WTC11 (cell line): ENCODE data around the gene ANTXR1. TPM values are rescaled to one million over a fixed set of nuclear protein-coding genes. Genes with fewer than 3 reads are reported as not detected.

Experiments
- ATAC-seq: fragments of 200-7000 bp; cut with Tn5 transposase; 2 replicates; pipeline ENCODE4 v1.10.0; 2021; ENCODE audit warnings: mild to moderate bottlenecking, moderate library complexity
- CTCF ChIA-PET: fragments of 300-600 bp; sonication (Branson Sonifier 250); formaldehyde crosslinking; loops from one replicate; lab custom pipeline; 2021; ENCODE audit warnings: antibody characterized with exemption; lab: Charles Lee
- POLR2A ChIA-PET: fragments of 350-600 bp; sonication (Branson Sonifier 250); formaldehyde crosslinking; loops from one replicate; lab custom pipeline; 2021; ENCODE audit warnings: antibody characterized with exemption; lab: Charles Lee
- DNase-seq: peaks from one replicate; pipeline ENCODE4 v3.0.0; 2021; ENCODE audit warnings: low spot score
- H3K27ac Mint-ChIP-seq: 2 replicates; pipeline ENCODE4 v1.8.0; 2021; ENCODE audit warnings: mixed read lengths
- H3K27me3 Mint-ChIP-seq: 2 replicates; pipeline ENCODE4 v1.8.0; 2021; ENCODE audit warnings: low read depth, mild to moderate bottlenecking, moderate library complexity, mixed read lengths
- H3K36me3 Mint-ChIP-seq: 2 replicates; pipeline ENCODE4 v1.8.0; 2021; ENCODE audit warnings: mixed read lengths
- H3K4me1 Mint-ChIP-seq: 2 replicates; pipeline ENCODE4 v1.8.0; 2022; ENCODE audit warnings: mixed read lengths
- H3K4me3 Mint-ChIP-seq: 2 replicates; pipeline ENCODE4 v1.8.0; 2021; ENCODE audit warnings: mild to moderate bottlenecking, moderate library complexity, mixed read lengths
- H3K9me3 Mint-ChIP-seq: 2 replicates; pipeline ENCODE4 v1.8.0; 2021; ENCODE audit warnings: mixed read lengths
- AFF4 ChIP-seq: sonication (generic); formaldehyde crosslinking; IDR thresholded peaks from 2 replicates; pipeline ENCODE4 v1.8.1; 2023; ENCODE audit warnings: mild to moderate bottlenecking, missing genetic modification reagents, borderline replicate concordance
- ARID4B ChIP-seq: sonication (generic); formaldehyde crosslinking; IDR thresholded peaks from 2 replicates; pipeline ENCODE4 v1.8.0; 2023; ENCODE audit warnings: missing genetic modification reagents, mild to moderate bottlenecking, borderline replicate concordance
- GABPB1 ChIP-seq: sonication (generic); formaldehyde crosslinking; IDR thresholded peaks from 2 replicates; pipeline ENCODE4 v1.8.1; 2023; ENCODE audit warnings: mild to moderate bottlenecking, missing genetic modification reagents
- GTF2I ChIP-seq: fragments of 250-450 bp; sonication (Bioruptor Pico); conservative IDR thresholded peaks from 2 replicates; pipeline ENCODE4 v1.4.0; 2021; ENCODE audit warnings: mild to moderate bottlenecking
- JAZF1 ChIP-seq: fragments of 250-450 bp; sonication (Bioruptor Pico); IDR thresholded peaks from 2 replicates; pipeline ENCODE4 v1.9.0; 2021; ENCODE audit warnings: moderate library complexity, mild to moderate bottlenecking, inconsistent platforms
- JUN ChIP-seq: sonication (generic); formaldehyde crosslinking; IDR thresholded peaks from 2 replicates; pipeline ENCODE4 v1.8.0; 2023; ENCODE audit warnings: mild to moderate bottlenecking, missing genetic modification reagents
- MLX ChIP-seq: sonication (generic); formaldehyde crosslinking; IDR thresholded peaks from 2 replicates; pipeline ENCODE4 v1.8.1; 2023; ENCODE audit warnings: mild to moderate bottlenecking, missing genetic modification reagents, moderate library complexity
- MYBL2 ChIP-seq: sonication (generic); formaldehyde crosslinking; IDR thresholded peaks from 2 replicates; pipeline ENCODE4 v1.8.1; 2023; ENCODE audit warnings: mild to moderate bottlenecking, moderate library complexity, missing genetic modification reagents
- NFE2L1 ChIP-seq: sonication (generic); formaldehyde crosslinking; IDR thresholded peaks from 2 replicates; pipeline ENCODE4 v1.8.1; 2023; ENCODE audit warnings: missing genetic modification reagents
- PRRX2 ChIP-seq: fragments of 250-450 bp; sonication (Bioruptor Pico); IDR thresholded peaks from 2 replicates; pipeline ENCODE4 v1.8.0; 2021; ENCODE audit warnings: mild to moderate bottlenecking
- SMAD3 ChIP-seq: sonication (generic); formaldehyde crosslinking; IDR thresholded peaks from 2 replicates; pipeline ENCODE4 v1.8.0; 2022; ENCODE audit warnings: missing genetic modification reagents, mild to moderate bottlenecking, borderline replicate concordance
- ZMAT4 ChIP-seq: fragments of 250-450 bp; sonication (Bioruptor Pico); IDR thresholded peaks from 2 replicates; pipeline ENCODE4 v1.9.0; 2021; ENCODE audit warnings: mild to moderate bottlenecking
- ZNF219 ChIP-seq: sonication (generic); formaldehyde crosslinking; IDR thresholded peaks from 2 replicates; pipeline ENCODE4 v1.8.0; 2023; ENCODE audit warnings: missing genetic modification reagents, mild to moderate bottlenecking, borderline replicate concordance
- ZNF232 ChIP-seq: sonication (generic); formaldehyde crosslinking; IDR thresholded peaks from 2 replicates; pipeline ENCODE4 v1.8.0; 2022; ENCODE audit warnings: mild to moderate bottlenecking, missing genetic modification reagents
- ZNF396 ChIP-seq: fragments of 250-450 bp; sonication (Bioruptor Pico); IDR thresholded peaks from 2 replicates; pipeline ENCODE4 v1.8.0; 2021; ENCODE audit warnings: mild to moderate bottlenecking, moderate library complexity, borderline replicate concordance
- total RNA-seq: library from RNA; stranded (reverse); gene quantifications from 3 replicates; pipeline ENCODE4 v1.2.3, GENCODE V29; 2021
- TF ChIP-seq, protein P1 (sequence below): sonication (generic); formaldehyde crosslinking; IDR thresholded peaks from 2 replicates; pipeline ENCODE4 v1.8.1; 2022; ENCODE audit warnings: missing genetic modification reagents, borderline replicate concordance
- TF ChIP-seq, protein P2 (sequence below): sonication (generic); formaldehyde crosslinking; IDR thresholded peaks from 2 replicates; pipeline ENCODE4 v1.8.0; 2022; ENCODE audit warnings: mild to moderate bottlenecking, missing genetic modification reagents
- TF ChIP-seq, protein P3 (sequence below): sonication (generic); formaldehyde crosslinking; IDR thresholded peaks from 2 replicates; pipeline ENCODE4 v1.8.0; 2022; ENCODE audit warnings: mild to moderate bottlenecking, missing genetic modification reagents
- TF ChIP-seq, protein P4 (sequence below): sonication (generic); formaldehyde crosslinking; IDR thresholded peaks from 2 replicates; pipeline ENCODE4 v1.8.0; 2023; ENCODE audit warnings: missing genetic modification reagents

ANTXR1 gene
- total RNA-seq, 1 experiment from 2014 or later, result 30.0 TPM

DNA sequence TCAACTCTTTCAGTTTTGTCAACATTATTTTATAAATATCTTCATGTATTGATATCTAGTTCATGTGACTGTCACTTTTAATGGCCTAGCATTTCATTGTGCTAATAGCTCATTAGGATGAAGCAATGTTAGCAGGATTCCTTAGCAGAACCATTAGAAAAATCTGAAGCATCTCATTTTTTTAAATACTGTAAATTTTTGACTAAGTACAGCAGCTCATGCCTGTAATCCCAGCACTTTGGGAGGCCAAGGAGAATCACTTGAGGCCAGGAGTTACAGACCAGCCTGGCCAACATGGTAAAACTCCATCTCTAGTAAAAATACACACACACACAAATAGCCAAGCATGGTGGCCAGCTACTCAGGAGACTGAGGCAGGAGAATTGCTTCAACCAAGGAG, 15.6 kb upstream of the ANTXR1 start:
- Mint-ChIP-seq H3K4me1 (no peaks in the 10 kb centered on the region), H3K4me3 (no peak overlapping the region), H3K36me3 (no peaks in the 10 kb centered on the region; the same call in 1 of the 2 replicates), H3K27ac (no peak overlapping the region), H3K27me3 (peaks cover 13% of the 10 kb centered on the region), H3K9me3 (peaks cover 27% of the 10 kb centered on the region)
- no peak for DNase-seq
- ChIA-PET CTCF (interaction anchor here (0.5 to 2.7 kb wide), 2 partner anchors 54 to 63 kb away, joined by 3 to 8 read pairs; no protein-coding TSS in a partner anchor), POLR2A (no interaction called here)
- no peak for ATAC-seq
- no peak for TF ChIP-seq JAZF1 (CRISPR knock-in tag)
- TF ChIP-seq, protein P1, sequence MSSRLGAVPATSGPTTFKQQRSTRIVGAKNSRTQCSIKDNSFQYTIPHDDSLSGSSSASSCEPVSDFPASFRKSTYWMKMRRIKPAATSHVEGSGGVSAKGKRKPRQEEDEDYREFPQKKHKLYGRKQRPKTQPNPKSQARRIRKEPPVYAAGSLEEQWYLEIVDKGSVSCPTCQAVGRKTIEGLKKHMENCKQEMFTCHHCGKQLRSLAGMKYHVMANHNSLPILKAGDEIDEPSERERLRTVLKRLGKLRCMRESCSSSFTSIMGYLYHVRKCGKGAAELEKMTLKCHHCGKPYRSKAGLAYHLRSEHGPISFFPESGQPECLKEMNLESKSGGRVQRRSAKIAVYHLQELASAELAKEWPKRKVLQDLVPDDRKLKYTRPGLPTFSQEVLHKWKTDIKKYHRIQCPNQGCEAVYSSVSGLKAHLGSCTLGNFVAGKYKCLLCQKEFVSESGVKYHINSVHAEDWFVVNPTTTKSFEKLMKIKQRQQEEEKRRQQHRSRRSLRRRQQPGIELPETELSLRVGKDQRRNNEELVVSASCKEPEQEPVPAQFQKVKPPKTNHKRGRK (CRISPR knock-in tag), result no peak
- TF ChIP-seq, protein P2, sequence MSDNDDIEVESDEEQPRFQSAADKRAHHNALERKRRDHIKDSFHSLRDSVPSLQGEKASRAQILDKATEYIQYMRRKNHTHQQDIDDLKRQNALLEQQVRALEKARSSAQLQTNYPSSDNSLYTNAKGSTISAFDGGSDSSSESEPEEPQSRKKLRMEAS (CRISPR knock-in tag), result no peak
- no peak for TF ChIP-seq GTF2I (CRISPR knock-in tag)
- no peak for TF ChIP-seq PRRX2
- no peak for TF ChIP-seq ZMAT4 (CRISPR knock-in tag)
- no peak for TF ChIP-seq NFE2L1

GRCh38 chr2:69001879-69002278, 11.1 kb upstream of the ANTXR1 start:
- H3K27me3 Mint-ChIP-seq, result peaks cover 14% of the 10 kb centered on the region
- no peaks in the 10 kb centered on the region for H3K4me1 Mint-ChIP-seq
- no peaks in the 10 kb centered on the region; the same call in 1 of the 2 replicates for H3K36me3 Mint-ChIP-seq
- POLR2A ChIA-PET, result no interaction called here
- no peak for DNase-seq
- TF ChIP-seq, protein P3, sequence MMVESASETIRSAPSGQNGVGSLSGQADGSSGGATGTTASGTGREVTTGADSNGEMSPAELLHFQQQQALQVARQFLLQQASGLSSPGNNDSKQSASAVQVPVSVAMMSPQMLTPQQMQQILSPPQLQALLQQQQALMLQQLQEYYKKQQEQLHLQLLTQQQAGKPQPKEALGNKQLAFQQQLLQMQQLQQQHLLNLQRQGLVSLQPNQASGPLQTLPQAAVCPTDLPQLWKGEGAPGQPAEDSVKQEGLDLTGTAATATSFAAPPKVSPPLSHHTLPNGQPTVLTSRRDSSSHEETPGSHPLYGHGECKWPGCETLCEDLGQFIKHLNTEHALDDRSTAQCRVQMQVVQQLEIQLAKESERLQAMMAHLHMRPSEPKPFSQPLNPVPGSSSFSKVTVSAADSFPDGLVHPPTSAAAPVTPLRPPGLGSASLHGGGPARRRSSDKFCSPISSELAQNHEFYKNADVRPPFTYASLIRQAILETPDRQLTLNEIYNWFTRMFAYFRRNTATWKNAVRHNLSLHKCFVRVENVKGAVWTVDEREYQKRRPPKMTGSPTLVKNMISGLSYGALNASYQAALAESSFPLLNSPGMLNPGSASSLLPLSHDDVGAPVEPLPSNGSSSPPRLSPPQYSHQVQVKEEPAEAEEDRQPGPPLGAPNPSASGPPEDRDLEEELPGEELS (CRISPR knock-in tag), result no peak
- TF ChIP-seq MLX (CRISPR knock-in tag) (no peak), ZNF232 (CRISPR knock-in tag) (no peak), MYBL2 (CRISPR knock-in tag) (no peak), ZNF396 (CRISPR knock-in tag) (no peak), JUN (no peak), ZNF219 (CRISPR knock-in tag) (no peak)
- TF ChIP-seq, all 79 proteins: peak for 0
- Mint-ChIP-seq H3K9me3 (peaks cover 38% of the 10 kb centered on the region), H3K4me3 (no peak overlapping the region), H3K27ac (no peak overlapping the region)
- CTCF ChIA-PET, result no interaction called here
- no peak for ATAC-seq

- Mint-ChIP-seq H3K4me1 (no peaks in the 10 kb centered on the region), H3K27ac (no peak overlapping the region), H3K36me3 (no peaks in the 10 kb centered on the region; the same call in 1 of the 2 replicates), H3K4me3 (no peak overlapping the region), H3K27me3 (peaks cover 14% of the 10 kb centered on the region), H3K9me3 (peaks cover 38% of the 10 kb centered on the region)
- ChIA-PET POLR2A (no interaction called here), CTCF (interaction anchor here (0.6 to 1.1 kb wide), 2 partner anchors 10 to 11 kb away, joined by 3 read pairs; partner anchors contain the start of gene ANTXR1)
- ATAC-seq (no peak), DNase-seq (no peak)
- TF ChIP-seq SMAD3 (CRISPR knock-in tag) (no peak), AFF4 (no peak), ARID4B (no peak), GABPB1 (CRISPR knock-in tag) (no peak)
- TF ChIP-seq, protein P4, sequence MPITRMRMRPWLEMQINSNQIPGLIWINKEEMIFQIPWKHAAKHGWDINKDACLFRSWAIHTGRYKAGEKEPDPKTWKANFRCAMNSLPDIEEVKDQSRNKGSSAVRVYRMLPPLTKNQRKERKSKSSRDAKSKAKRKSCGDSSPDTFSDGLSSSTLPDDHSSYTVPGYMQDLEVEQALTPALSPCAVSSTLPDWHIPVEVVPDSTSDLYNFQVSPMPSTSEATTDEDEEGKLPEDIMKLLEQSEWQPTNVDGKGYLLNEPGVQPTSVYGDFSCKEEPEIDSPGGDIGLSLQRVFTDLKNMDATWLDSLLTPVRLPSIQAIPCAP, result no peak
Observed at GRCh38 chr2:69003731-69004130, 9.2 kb upstream of the ANTXR1 start.
